HFFc6 (cell line): ENCODE results near the gene HMOX1. TPM values are rescaled to one million over a fixed set of nuclear protein-coding genes. Genes with fewer than 3 reads are reported as not detected.

Source experiments
- DNase-seq: peaks from one replicate; pipeline ENCODE4 v3.0.0-alpha.2; 2018
- H3K27ac Mint-ChIP-seq: 2 replicates; pipeline ENCODE4 v1.8.0; 2020; ENCODE audit warnings: mild to moderate bottlenecking, mixed read lengths
- H3K27me3 Mint-ChIP-seq: 2 replicates; pipeline ENCODE4 v1.8.0; 2021; ENCODE audit warnings: mild to moderate bottlenecking, moderate library complexity, mixed read lengths; ENCODE audit not compliant: insufficient read depth
- H3K36me3 Mint-ChIP-seq: 2 replicates; pipeline ENCODE4 v1.8.0; 2021; ENCODE audit warnings: low read depth, mixed read lengths
- H3K4me1 Mint-ChIP-seq: 2 replicates; pipeline ENCODE4 v1.8.0; 2020; ENCODE audit warnings: low read depth, mixed read lengths
- H3K4me3 Mint-ChIP-seq: 2 replicates; pipeline ENCODE4 v1.8.0; 2020; ENCODE audit warnings: mild to moderate bottlenecking, moderate library complexity, mixed read lengths
- H3K9me3 Mint-ChIP-seq: 2 replicates; pipeline ENCODE4 v1.8.0; 2020; ENCODE audit warnings: mild to moderate bottlenecking, mixed read lengths
- CTCF ChIP-seq: fragments of 200-600 bp; sonication (generic); IDR thresholded peaks from 2 replicates; pipeline ENCODE4 v1.5.0; 2021; ENCODE audit warnings: antibody characterized with exemption, mild to moderate bottlenecking
- total RNA-seq, 6 experiments: library from RNA; stranded (reverse); fragmentation: NEBNext Ultra II Directional; extraction: Animal tissue kit (Norgen Biotek cat#: 25700); gene quantifications; 2 replicates in 1 of 6; 3 replicates in 5 of 6; pipeline ENCODE4 v1.2.3, GENCODE V29; 2021

The HMOX1 gene
- total RNA-seq, 6 experiments from 2014 or later = 51.2 to 117 (median 56.2) TPM

GRCh38 chr22:35422145-35422544 lies 41.2 kb downstream of the HMOX1 start:
- Mint-ChIP-seq H3K4me3 (no peak overlapping the region), H3K27me3 (peaks cover 2% of the 10 kb centered on the region), H3K9me3 (no peaks in the 10 kb centered on the region), H3K4me1 (peaks cover 23% of the 10 kb centered on the region), H3K36me3 (peaks cover 7% of the 10 kb centered on the region; the same call in 1 of the 2 replicates), H3K27ac (no peak overlapping the region)
- no peak for TF ChIP-seq CTCF
- no peak for DNase-seq

GRCh38 chr22:35422936-35423335 lies 42.0 kb downstream of the HMOX1 start:
- Mint-ChIP-seq H3K27ac (no peak overlapping the region), H3K9me3 (no peaks in the 10 kb centered on the region), H3K4me3 (no peak overlapping the region), H3K4me1 (peaks cover 21% of the 10 kb centered on the region), H3K36me3 (peaks cover 7% of the 10 kb centered on the region; the same call in 1 of the 2 replicates), H3K27me3 (peaks cover 2% of the 10 kb centered on the region)
- DNase-seq = no peak
- no peak for TF ChIP-seq CTCF

- Mint-ChIP-seq H3K9me3 (no peaks in the 10 kb centered on the region), H3K27me3 (peaks cover 2% of the 10 kb centered on the region), H3K4me3 (no peak overlapping the region), H3K4me1 (peaks cover 20% of the 10 kb centered on the region), H3K27ac (peak overlapping the region; percentile 40; the same call in 1 of the 2 replicates), H3K36me3 (peaks cover 7% of the 10 kb centered on the region; the same call in 1 of the 2 replicates)
- TF ChIP-seq CTCF = no peak
- DNase-seq = no peak
These were observed 43.2 kb downstream of the HMOX1 start for GRCh38 chr22:35424081-35424480.

GRCh38 chr22:35424761-35425160 lies 43.9 kb downstream of the HMOX1 start:
- DNase-seq = no peak
- Mint-ChIP-seq H3K9me3 (no peaks in the 10 kb centered on the region), H3K27me3 (peaks cover 2% of the 10 kb centered on the region), H3K36me3 (peaks cover 7% of the 10 kb centered on the region; the same call in 1 of the 2 replicates), H3K4me3 (no peak overlapping the region), H3K4me1 (peaks cover 20% of the 10 kb centered on the region), H3K27ac (no peak overlapping the region)
- TF ChIP-seq CTCF = no peak

- DNase-seq = no peak
- Mint-ChIP-seq H3K36me3 (peaks cover 7% of the 10 kb centered on the region; the same call in 1 of the 2 replicates), H3K4me1 (peaks cover 20% of the 10 kb centered on the region), H3K9me3 (no peaks in the 10 kb centered on the region), H3K27me3 (peaks cover 2% of the 10 kb centered on the region), H3K27ac (no peak overlapping the region), H3K4me3 (no peak overlapping the region)
- TF ChIP-seq CTCF = no peak
These were observed 44.6 kb downstream of the HMOX1 start for GRCh38 chr22:35425546-35425945.
